WTC11 (cell line): ENCODE results near the gene PRDX2. TPM values are rescaled to one million over a fixed set of nuclear protein-coding genes. Genes with fewer than 3 reads are reported as not detected.

Source experiments
- ATAC-seq: fragments of 200-7000 bp; cut with Tn5 transposase; 2 replicates; pipeline ENCODE4 v1.10.0; 2021; ENCODE audit warnings: mild to moderate bottlenecking, moderate library complexity
- CTCF ChIA-PET: fragments of 300-600 bp; sonication (Branson Sonifier 250); formaldehyde crosslinking; loops from one replicate; lab custom pipeline; 2021; ENCODE audit warnings: antibody characterized with exemption; lab: Charles Lee
- POLR2A ChIA-PET: fragments of 350-600 bp; sonication (Branson Sonifier 250); formaldehyde crosslinking; loops from one replicate; lab custom pipeline; 2021; ENCODE audit warnings: antibody characterized with exemption; lab: Charles Lee
- DNase-seq: peaks from one replicate; pipeline ENCODE4 v3.0.0; 2021; ENCODE audit warnings: low spot score
- H3K27ac Mint-ChIP-seq: 2 replicates; pipeline ENCODE4 v1.8.0; 2021; ENCODE audit warnings: mixed read lengths
- H3K27me3 Mint-ChIP-seq: 2 replicates; pipeline ENCODE4 v1.8.0; 2021; ENCODE audit warnings: low read depth, mild to moderate bottlenecking, moderate library complexity, mixed read lengths
- H3K36me3 Mint-ChIP-seq: 2 replicates; pipeline ENCODE4 v1.8.0; 2021; ENCODE audit warnings: mixed read lengths
- H3K4me1 Mint-ChIP-seq: 2 replicates; pipeline ENCODE4 v1.8.0; 2022; ENCODE audit warnings: mixed read lengths
- H3K4me3 Mint-ChIP-seq: 2 replicates; pipeline ENCODE4 v1.8.0; 2021; ENCODE audit warnings: mild to moderate bottlenecking, moderate library complexity, mixed read lengths
- H3K9me3 Mint-ChIP-seq: 2 replicates; pipeline ENCODE4 v1.8.0; 2021; ENCODE audit warnings: mixed read lengths
- ATF1 ChIP-seq: sonication (generic); formaldehyde crosslinking; IDR thresholded peaks from 2 replicates; pipeline ENCODE4 v1.8.1; 2023; ENCODE audit warnings: mild to moderate bottlenecking, moderate library complexity, missing genetic modification reagents
- ATF2 ChIP-seq: sonication (generic); formaldehyde crosslinking; IDR thresholded peaks from 2 replicates; pipeline ENCODE4 v1.8.1; 2022; ENCODE audit warnings: low read depth, missing genetic modification reagents, borderline replicate concordance
- ATF6 ChIP-seq: sonication (generic); formaldehyde crosslinking; IDR thresholded peaks from 2 replicates; pipeline ENCODE4 v1.8.1; 2023; ENCODE audit warnings: mild to moderate bottlenecking, missing genetic modification reagents
- CBFB ChIP-seq: sonication (generic); formaldehyde crosslinking; IDR thresholded peaks from 2 replicates; pipeline ENCODE4 v1.8.1; 2022; ENCODE audit warnings: mild to moderate bottlenecking, low read depth, missing genetic modification reagents
- CTCF ChIP-seq: fragments of 200-600 bp; IDR thresholded peaks from 2 replicates; pipeline ENCODE4 v1.8.0; 2022; ENCODE audit warnings: antibody characterized with exemption
- E2F4 ChIP-seq: sonication (generic); formaldehyde crosslinking; IDR thresholded peaks from 2 replicates; pipeline ENCODE4 v1.8.1; 2022; ENCODE audit warnings: low read depth, mild to moderate bottlenecking, moderate library complexity, missing genetic modification reagents, borderline replicate concordance
- ELF4 ChIP-seq: sonication (generic); formaldehyde crosslinking; IDR thresholded peaks from 2 replicates; pipeline ENCODE4 v1.8.1; 2022; ENCODE audit warnings: low read depth, mild to moderate bottlenecking, moderate library complexity, missing genetic modification reagents
- MLX ChIP-seq: sonication (generic); formaldehyde crosslinking; IDR thresholded peaks from 2 replicates; pipeline ENCODE4 v1.8.1; 2023; ENCODE audit warnings: mild to moderate bottlenecking, missing genetic modification reagents, moderate library complexity
- NFATC4 ChIP-seq: fragments of 250-450 bp; sonication (Bioruptor Pico); IDR thresholded peaks from 2 replicates; pipeline ENCODE4 v1.9.0; 2021; ENCODE audit warnings: mild to moderate bottlenecking
- NR1H2 ChIP-seq: sonication (generic); formaldehyde crosslinking; IDR thresholded peaks from 2 replicates; pipeline ENCODE4 v1.9.0; 2021; ENCODE audit warnings: mild to moderate bottlenecking, moderate library complexity, missing genetic modification reagents
- PRDM15 ChIP-seq: sonication (generic); formaldehyde crosslinking; IDR thresholded peaks from 2 replicates; pipeline ENCODE4 v1.8.0; 2022; ENCODE audit warnings: missing genetic modification reagents
- PRRX2 ChIP-seq: fragments of 250-450 bp; sonication (Bioruptor Pico); IDR thresholded peaks from 2 replicates; pipeline ENCODE4 v1.8.0; 2021; ENCODE audit warnings: mild to moderate bottlenecking
- ZNF138 ChIP-seq: sonication (generic); formaldehyde crosslinking; conservative IDR thresholded peaks from 2 replicates; pipeline ENCODE4 v1.8.1; 2022; ENCODE audit warnings: mild to moderate bottlenecking, moderate library complexity, missing genetic modification reagents
- ZNF423 ChIP-seq: fragments of 250-450 bp; sonication (Bioruptor Pico); IDR thresholded peaks from 2 replicates; pipeline ENCODE4 v2.1.2; 2022; ENCODE audit warnings: mild to moderate bottlenecking, moderate library complexity
- ZNF425 ChIP-seq: fragments of 250-450 bp; sonication (Bioruptor Pico); conservative IDR thresholded peaks from 2 replicates; pipeline ENCODE4 v1.9.0; 2021; ENCODE audit warnings: mild to moderate bottlenecking
- total RNA-seq: library from RNA; stranded (reverse); gene quantifications from 3 replicates; pipeline ENCODE4 v1.2.3, GENCODE V29; 2021

PRDX2 gene
- total RNA-seq, 1 experiment from 2014 or later: 378 TPM

- Mint-ChIP-seq H3K27me3 (peaks cover 27% of the 10 kb centered on the region), H3K27ac (no peak overlapping the region), H3K36me3 (peaks cover 9% of the 10 kb centered on the region)
- no peak for DNase-seq
- no peak for TF ChIP-seq PRRX2 (CRISPR knock-in tag)
- no peak for TF ChIP-seq NFATC4 (CRISPR knock-in tag)
- TF ChIP-seq CBFB (CRISPR knock-in tag): no peak
- no peak for TF ChIP-seq ATF2 (CRISPR knock-in tag)
- no peak for TF ChIP-seq ELF4 (CRISPR knock-in tag)
- no peak for TF ChIP-seq ZNF138 (CRISPR knock-in tag)
- no peak for TF ChIP-seq CTCF
- TF ChIP-seq PRDM15: no peak
- TF ChIP-seq ZNF423 (CRISPR knock-in tag): no peak
- no peak for TF ChIP-seq MLX (CRISPR knock-in tag)
- no peak for TF ChIP-seq ZNF425
- TF ChIP-seq NR1H2: no peak
- TF ChIP-seq E2F4 (CRISPR knock-in tag): no peak
- TF ChIP-seq, all 79 proteins: peak for 0
- no peaks in the 10 kb centered on the region for H3K9me3 Mint-ChIP-seq
- ChIA-PET CTCF (no interaction called here), POLR2A (no interaction called here)
- H3K4me3 Mint-ChIP-seq: no peak overlapping the region
- ATAC-seq: no peak
- H3K4me1 Mint-ChIP-seq: peaks cover 31% of the 10 kb centered on the region
These were observed 41.7 kb upstream of the PRDX2 start for GRCh38 chr19:12843328-12843727.

- DNase-seq (no peak), ATAC-seq (no peak)
- CTCF ChIA-PET: no interaction called here
- Mint-ChIP-seq H3K9me3 (no peaks in the 10 kb centered on the region), H3K36me3 (peaks cover 5% of the 10 kb centered on the region), H3K27ac (peak overlapping the region; percentile 38; the same call in 1 of the 2 replicates), H3K4me3 (no peak overlapping the region), H3K4me1 (peaks cover 32% of the 10 kb centered on the region), H3K27me3 (peaks cover 24% of the 10 kb centered on the region)
- TF ChIP-seq CBFB (CRISPR knock-in tag) (no peak), ATF1 (CRISPR knock-in tag) (no peak), ATF6 (CRISPR knock-in tag) (no peak)
- POLR2A ChIA-PET: no interaction called here
These were observed 40.9 kb upstream of the PRDX2 start for GRCh38 chr19:12842511-12842910.
